ENCODE data around the gene MEGF10. TPM values are rescaled to one million over a fixed set of nuclear protein-coding genes. Genes with fewer than 3 reads are reported as not detected.

Gene MEGF10
- total RNA-seq, 1 experiment from 2014 or later, result not detected

DNA sequence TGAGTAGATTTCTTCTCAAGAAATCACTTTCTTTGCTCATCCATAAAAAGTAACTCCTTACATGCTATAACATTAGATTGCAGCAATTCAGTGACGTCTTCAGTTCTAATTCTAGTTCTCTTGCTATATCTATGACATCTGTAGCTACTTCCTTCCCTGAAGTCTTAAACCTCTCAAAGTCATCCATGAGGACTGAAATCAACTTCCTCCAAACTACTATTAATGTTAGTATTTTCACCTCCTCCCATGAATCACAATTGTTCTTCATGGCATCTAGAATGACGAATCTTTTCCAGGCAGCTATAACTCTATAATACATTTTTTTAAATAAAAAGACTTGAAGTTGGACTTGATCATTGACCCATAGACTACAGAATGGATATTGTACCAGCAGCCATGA is 180.6 kb downstream of the MEGF10 start:
- H2AFZ ChIP-seq, result no peak overlapping the region
- no peak overlapping the region for H3K27ac ChIP-seq
- no peaks in the 10 kb centered on the region for H3F3A ChIP-seq (ENCODE audit: insufficient read depth, low read depth)
- no peaks in the 10 kb centered on the region for H3K4me1 ChIP-seq (replicated peaks; ENCODE audit: insufficient read depth)
- no peak for DNase-seq
- H3K9me3 ChIP-seq (ENCODE audit: insufficient read depth, low read depth), result no peaks in the 10 kb centered on the region
- ChIA-PET CTCF (no interaction called here), POLR2A (ENCODE audit: unreplicated experiment) (no interaction called here)
- H3K4me3 ChIP-seq, result no peak overlapping the region
- no peaks in the 10 kb centered on the region for H4K20me1 ChIP-seq (ENCODE audit: insufficient read depth)
- no peaks in the 10 kb centered on the region for H3K36me3 ChIP-seq (ENCODE audit: low read depth)
- intact Hi-C loops (cut with micrococcal nuclease; ENCODE audit: unreplicated experiment), result no loop called here
- no peak overlapping the region for H3K4me2 ChIP-seq
- no TSS peak for BruUV-seq (replicated peaks)
- no peaks in the 10 kb centered on the region for H3K27me3 ChIP-seq (ENCODE audit: insufficient read depth, low read depth)
- no peaks in the 10 kb centered on the region for H3K79me2 ChIP-seq (ENCODE audit: low read depth)
- TF ChIP-seq EZH2 (IDR thresholded peaks at IDR 0.05; ENCODE audit: low read depth), result no peak
- TF ChIP-seq, protein P1, sequence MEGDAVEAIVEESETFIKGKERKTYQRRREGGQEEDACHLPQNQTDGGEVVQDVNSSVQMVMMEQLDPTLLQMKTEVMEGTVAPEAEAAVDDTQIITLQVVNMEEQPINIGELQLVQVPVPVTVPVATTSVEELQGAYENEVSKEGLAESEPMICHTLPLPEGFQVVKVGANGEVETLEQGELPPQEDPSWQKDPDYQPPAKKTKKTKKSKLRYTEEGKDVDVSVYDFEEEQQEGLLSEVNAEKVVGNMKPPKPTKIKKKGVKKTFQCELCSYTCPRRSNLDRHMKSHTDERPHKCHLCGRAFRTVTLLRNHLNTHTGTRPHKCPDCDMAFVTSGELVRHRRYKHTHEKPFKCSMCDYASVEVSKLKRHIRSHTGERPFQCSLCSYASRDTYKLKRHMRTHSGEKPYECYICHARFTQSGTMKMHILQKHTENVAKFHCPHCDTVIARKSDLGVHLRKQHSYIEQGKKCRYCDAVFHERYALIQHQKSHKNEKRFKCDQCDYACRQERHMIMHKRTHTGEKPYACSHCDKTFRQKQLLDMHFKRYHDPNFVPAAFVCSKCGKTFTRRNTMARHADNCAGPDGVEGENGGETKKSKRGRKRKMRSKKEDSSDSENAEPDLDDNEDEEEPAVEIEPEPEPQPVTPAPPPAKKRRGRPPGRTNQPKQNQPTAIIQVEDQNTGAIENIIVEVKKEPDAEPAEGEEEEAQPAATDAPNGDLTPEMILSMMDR (conservative IDR thresholded peaks at IDR 0.05), result no peak
- H3K9me2 ChIP-seq (ENCODE audit: insufficient read depth), result no peaks in the 10 kb centered on the region

- Histone ChIP-seq H3F3A (ENCODE audit: insufficient read depth, low read depth) (no peaks in the 10 kb centered on the region), H3K9me2 (ENCODE audit: insufficient read depth) (no peaks in the 10 kb centered on the region), H3K4me2 (no peak overlapping the region), H3K36me3 (ENCODE audit: low read depth) (no peaks in the 10 kb centered on the region), H4K20me1 (ENCODE audit: insufficient read depth) (no peaks in the 10 kb centered on the region), H3K27ac (no peak overlapping the region), H3K9me3 (ENCODE audit: insufficient read depth, low read depth) (no peaks in the 10 kb centered on the region), H2AFZ (no peak overlapping the region), H3K4me1 (replicated peaks; ENCODE audit: insufficient read depth) (no peaks in the 10 kb centered on the region), H3K4me3 (no peak overlapping the region), H3K27me3 (ENCODE audit: insufficient read depth, low read depth) (no peaks in the 10 kb centered on the region), H3K79me2 (ENCODE audit: low read depth) (no peaks in the 10 kb centered on the region)
- intact Hi-C loops (cut with micrococcal nuclease; ENCODE audit: unreplicated experiment), result no loop called here
- TF ChIP-seq, protein P1 (conservative IDR thresholded peaks at IDR 0.05), result no peak
- TF ChIP-seq EZH2 (IDR thresholded peaks at IDR 0.05; ENCODE audit: low read depth), result no peak
- DNase-seq, result no peak
- POLR2A ChIA-PET (ENCODE audit: unreplicated experiment), result no interaction called here
- BruUV-seq (replicated peaks), result no TSS peak
- CTCF ChIA-PET, result no interaction called here
Observed at GRCh38 chr5:127472700-127473099, 182.1 kb downstream of the MEGF10 start.

- no peak overlapping the region for H3K4me2 ChIP-seq
- BruUV-seq (replicated peaks), result no TSS peak
Observed at GRCh38 chr5:127486471-127486870, 195.9 kb downstream of the MEGF10 start.

More at GRCh38 chr5:127486471-127486870, 195.9 kb downstream of the MEGF10 start:
- Histone ChIP-seq H3K79me2 (ENCODE audit: low read depth) (no peaks in the 10 kb centered on the region), H2AFZ (no peak overlapping the region), H3F3A (ENCODE audit: insufficient read depth, low read depth) (no peaks in the 10 kb centered on the region), H3K27ac (no peak overlapping the region), H3K4me3 (no peak overlapping the region), H4K20me1 (ENCODE audit: insufficient read depth) (no peaks in the 10 kb centered on the region), H3K9me3 (ENCODE audit: insufficient read depth, low read depth) (no peaks in the 10 kb centered on the region), H3K36me3 (ENCODE audit: low read depth) (no peaks in the 10 kb centered on the region), H3K27me3 (ENCODE audit: insufficient read depth, low read depth) (no peaks in the 10 kb centered on the region), H3K9me2 (ENCODE audit: insufficient read depth) (no peaks in the 10 kb centered on the region), H3K4me1 (replicated peaks; ENCODE audit: insufficient read depth) (no peaks in the 10 kb centered on the region)
- TF ChIP-seq EZH2 (IDR thresholded peaks at IDR 0.05; ENCODE audit: low read depth), result no peak
- TF ChIP-seq, protein P1 (conservative IDR thresholded peaks at IDR 0.05), result no peak
- CTCF ChIA-PET, result no interaction called here
- POLR2A ChIA-PET (ENCODE audit: unreplicated experiment), result no interaction called here
- no peak for DNase-seq
- intact Hi-C loops (cut with micrococcal nuclease; ENCODE audit: unreplicated experiment), result no loop called here

Measured in PC-9 (cell line).